ENCODE measurements around the gene TAX1BP3. TPM values are rescaled to one million over a fixed set of nuclear protein-coding genes. Genes with fewer than 3 reads are reported as not detected.

Gene TAX1BP3
- total and polyA plus RNA-seq, 2 of the 13 experiments (the other 11 are each of a cell fraction or from before 2014, with no cell fraction given), result 16.7 to 45.1 TPM

DNA sequence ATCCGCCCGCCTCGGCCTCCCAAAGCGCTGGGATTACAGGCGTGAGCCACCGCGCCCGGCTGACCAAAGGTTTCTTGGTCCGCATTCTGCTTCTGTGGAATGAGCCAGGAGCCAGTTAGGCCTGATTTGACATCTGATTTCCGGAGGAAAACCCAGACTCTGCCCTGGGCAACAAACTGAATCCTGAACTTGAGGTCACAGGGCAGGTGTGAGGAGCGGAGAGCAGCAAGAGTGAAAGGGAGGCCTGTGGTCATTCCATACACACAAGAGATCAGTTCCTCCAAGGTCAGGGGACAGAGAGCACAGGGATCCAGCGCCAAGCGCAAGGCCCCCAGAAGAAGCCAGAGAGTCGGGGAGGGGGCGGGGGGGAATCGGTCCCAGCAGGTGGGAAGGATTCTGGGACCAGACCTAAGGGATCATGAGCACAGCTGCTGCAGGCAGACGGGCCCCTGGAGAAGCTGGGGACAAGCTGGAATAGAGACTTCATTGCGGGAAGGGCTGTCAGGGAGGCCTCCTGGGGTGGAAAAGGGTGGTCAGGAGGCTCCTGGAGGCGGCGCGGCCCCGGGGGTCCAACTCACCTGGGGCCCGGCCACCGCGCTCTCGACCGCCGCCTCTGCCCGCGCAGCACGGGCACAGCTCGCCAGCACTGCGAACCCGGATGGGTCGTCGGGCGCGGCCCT lies 32.8 kb downstream of the TAX1BP3 start (continued):
- TF ChIP-seq, protein P1, sequence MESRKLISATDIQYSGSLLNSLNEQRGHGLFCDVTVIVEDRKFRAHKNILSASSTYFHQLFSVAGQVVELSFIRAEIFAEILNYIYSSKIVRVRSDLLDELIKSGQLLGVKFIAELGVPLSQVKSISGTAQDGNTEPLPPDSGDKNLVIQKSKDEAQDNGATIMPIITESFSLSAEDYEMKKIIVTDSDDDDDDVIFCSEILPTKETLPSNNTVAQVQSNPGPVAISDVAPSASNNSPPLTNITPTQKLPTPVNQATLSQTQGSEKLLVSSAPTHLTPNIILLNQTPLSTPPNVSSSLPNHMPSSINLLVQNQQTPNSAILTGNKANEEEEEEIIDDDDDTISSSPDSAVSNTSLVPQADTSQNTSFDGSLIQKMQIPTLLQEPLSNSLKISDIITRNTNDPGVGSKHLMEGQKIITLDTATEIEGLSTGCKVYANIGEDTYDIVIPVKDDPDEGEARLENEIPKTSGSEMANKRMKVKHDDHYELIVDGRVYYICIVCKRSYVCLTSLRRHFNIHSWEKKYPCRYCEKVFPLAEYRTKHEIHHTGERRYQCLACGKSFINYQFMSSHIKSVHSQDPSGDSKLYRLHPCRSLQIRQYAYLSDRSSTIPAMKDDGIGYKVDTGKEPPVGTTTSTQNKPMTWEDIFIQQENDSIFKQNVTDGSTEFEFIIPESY (CRISPR knock-in tag; IDR thresholded peaks at IDR 0.05), result no peak
- TF ChIP-seq ZC3H4 (CRISPR knock-in tag; IDR thresholded peaks at IDR 0.05; ENCODE audit: borderline replicate concordance), result no peak
- no peak for TF ChIP-seq RFX1 (IDR thresholded peaks at IDR 0.05)
- no peak for TF ChIP-seq ZNF672 (CRISPR knock-in tag; IDR thresholded peaks at IDR 0.05)
- TF ChIP-seq, protein P2, sequence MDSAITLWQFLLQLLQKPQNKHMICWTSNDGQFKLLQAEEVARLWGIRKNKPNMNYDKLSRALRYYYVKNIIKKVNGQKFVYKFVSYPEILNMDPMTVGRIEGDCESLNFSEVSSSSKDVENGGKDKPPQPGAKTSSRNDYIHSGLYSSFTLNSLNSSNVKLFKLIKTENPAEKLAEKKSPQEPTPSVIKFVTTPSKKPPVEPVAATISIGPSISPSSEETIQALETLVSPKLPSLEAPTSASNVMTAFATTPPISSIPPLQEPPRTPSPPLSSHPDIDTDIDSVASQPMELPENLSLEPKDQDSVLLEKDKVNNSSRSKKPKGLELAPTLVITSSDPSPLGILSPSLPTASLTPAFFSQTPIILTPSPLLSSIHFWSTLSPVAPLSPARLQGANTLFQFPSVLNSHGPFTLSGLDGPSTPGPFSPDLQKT (CRISPR knock-in tag; IDR thresholded peaks at IDR 0.05; ENCODE audit: borderline replicate concordance), result no peak
- TF ChIP-seq HNRNPUL1 (IDR thresholded peaks at IDR 0.05; ENCODE audit: low read depth, low read length), result no peak
- TF ChIP-seq, protein P3, sequence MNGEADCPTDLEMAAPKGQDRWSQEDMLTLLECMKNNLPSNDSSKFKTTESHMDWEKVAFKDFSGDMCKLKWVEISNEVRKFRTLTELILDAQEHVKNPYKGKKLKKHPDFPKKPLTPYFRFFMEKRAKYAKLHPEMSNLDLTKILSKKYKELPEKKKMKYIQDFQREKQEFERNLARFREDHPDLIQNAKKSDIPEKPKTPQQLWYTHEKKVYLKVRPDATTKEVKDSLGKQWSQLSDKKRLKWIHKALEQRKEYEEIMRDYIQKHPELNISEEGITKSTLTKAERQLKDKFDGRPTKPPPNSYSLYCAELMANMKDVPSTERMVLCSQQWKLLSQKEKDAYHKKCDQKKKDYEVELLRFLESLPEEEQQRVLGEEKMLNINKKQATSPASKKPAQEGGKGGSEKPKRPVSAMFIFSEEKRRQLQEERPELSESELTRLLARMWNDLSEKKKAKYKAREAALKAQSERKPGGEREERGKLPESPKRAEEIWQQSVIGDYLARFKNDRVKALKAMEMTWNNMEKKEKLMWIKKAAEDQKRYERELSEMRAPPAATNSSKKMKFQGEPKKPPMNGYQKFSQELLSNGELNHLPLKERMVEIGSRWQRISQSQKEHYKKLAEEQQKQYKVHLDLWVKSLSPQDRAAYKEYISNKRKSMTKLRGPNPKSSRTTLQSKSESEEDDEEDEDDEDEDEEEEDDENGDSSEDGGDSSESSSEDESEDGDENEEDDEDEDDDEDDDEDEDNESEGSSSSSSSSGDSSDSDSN (CRISPR knock-in tag; IDR thresholded peaks at IDR 0.05), result no peak; the same call in 1 of the 2 replicates
- TF ChIP-seq, protein P4, sequence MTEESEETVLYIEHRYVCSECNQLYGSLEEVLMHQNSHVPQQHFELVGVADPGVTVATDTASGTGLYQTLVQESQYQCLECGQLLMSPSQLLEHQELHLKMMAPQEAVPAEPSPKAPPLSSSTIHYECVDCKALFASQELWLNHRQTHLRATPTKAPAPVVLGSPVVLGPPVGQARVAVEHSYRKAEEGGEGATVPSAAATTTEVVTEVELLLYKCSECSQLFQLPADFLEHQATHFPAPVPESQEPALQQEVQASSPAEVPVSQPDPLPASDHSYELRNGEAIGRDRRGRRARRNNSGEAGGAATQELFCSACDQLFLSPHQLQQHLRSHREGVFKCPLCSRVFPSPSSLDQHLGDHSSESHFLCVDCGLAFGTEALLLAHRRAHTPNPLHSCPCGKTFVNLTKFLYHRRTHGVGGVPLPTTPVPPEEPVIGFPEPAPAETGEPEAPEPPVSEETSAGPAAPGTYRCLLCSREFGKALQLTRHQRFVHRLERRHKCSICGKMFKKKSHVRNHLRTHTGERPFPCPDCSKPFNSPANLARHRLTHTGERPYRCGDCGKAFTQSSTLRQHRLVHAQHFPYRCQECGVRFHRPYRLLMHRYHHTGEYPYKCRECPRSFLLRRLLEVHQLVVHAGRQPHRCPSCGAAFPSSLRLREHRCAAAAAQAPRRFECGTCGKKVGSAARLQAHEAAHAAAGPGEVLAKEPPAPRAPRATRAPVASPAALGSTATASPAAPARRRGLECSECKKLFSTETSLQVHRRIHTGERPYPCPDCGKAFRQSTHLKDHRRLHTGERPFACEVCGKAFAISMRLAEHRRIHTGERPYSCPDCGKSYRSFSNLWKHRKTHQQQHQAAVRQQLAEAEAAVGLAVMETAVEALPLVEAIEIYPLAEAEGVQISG (CRISPR knock-in tag; IDR thresholded peaks at IDR 0.05), result no peak
- TF ChIP-seq KMT2B (CRISPR knock-in tag; IDR thresholded peaks at IDR 0.05), result no peak
- TF ChIP-seq ZNF350 (CRISPR knock-in tag; IDR thresholded peaks at IDR 0.05; ENCODE audit: borderline replicate concordance, low read depth), result no peak
- TF ChIP-seq TBP (CRISPR knock-in tag; IDR thresholded peaks at IDR 0.05), result no peak
- TF ChIP-seq BRCA1 (CRISPR knock-in tag; IDR thresholded peaks at IDR 0.05), result no peak
- TF ChIP-seq, protein P5, sequence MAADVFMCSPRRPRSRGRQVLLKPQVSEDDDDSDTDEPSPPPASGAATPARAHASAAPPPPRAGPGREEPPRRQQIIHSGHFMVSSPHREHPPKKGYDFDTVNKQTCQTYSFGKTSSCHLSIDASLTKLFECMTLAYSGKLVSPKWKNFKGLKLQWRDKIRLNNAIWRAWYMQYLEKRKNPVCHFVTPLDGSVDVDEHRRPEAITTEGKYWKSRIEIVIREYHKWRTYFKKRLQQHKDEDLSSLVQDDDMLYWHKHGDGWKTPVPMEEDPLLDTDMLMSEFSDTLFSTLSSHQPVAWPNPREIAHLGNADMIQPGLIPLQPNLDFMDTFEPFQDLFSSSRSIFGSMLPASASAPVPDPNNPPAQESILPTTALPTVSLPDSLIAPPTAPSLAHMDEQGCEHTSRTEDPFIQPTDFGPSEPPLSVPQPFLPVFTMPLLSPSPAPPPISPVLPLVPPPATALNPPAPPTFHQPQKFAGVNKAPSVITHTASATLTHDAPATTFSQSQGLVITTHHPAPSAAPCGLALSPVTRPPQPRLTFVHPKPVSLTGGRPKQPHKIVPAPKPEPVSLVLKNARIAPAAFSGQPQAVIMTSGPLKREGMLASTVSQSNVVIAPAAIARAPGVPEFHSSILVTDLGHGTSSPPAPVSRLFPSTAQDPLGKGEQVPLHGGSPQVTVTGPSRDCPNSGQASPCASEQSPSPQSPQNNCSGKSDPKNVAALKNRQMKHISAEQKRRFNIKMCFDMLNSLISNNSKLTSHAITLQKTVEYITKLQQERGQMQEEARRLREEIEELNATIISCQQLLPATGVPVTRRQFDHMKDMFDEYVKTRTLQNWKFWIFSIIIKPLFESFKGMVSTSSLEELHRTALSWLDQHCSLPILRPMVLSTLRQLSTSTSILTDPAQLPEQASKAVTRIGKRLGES (CRISPR knock-in tag; IDR thresholded peaks at IDR 0.05; ENCODE audit: borderline replicate concordance), result no peak
- no peak for TF ChIP-seq ELF3 (CRISPR knock-in tag; IDR thresholded peaks at IDR 0.05)
- TF ChIP-seq, protein P6, sequence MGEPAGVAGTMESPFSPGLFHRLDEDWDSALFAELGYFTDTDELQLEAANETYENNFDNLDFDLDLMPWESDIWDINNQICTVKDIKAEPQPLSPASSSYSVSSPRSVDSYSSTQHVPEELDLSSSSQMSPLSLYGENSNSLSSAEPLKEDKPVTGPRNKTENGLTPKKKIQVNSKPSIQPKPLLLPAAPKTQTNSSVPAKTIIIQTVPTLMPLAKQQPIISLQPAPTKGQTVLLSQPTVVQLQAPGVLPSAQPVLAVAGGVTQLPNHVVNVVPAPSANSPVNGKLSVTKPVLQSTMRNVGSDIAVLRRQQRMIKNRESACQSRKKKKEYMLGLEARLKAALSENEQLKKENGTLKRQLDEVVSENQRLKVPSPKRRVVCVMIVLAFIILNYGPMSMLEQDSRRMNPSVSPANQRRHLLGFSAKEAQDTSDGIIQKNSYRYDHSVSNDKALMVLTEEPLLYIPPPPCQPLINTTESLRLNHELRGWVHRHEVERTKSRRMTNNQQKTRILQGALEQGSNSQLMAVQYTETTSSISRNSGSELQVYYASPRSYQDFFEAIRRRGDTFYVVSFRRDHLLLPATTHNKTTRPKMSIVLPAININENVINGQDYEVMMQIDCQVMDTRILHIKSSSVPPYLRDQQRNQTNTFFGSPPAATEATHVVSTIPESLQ (CRISPR knock-in tag; conservative IDR thresholded peaks at IDR 0.05), result no peak
- TF ChIP-seq NFIB (CRISPR knock-in tag; IDR thresholded peaks at IDR 0.05; ENCODE audit: borderline replicate concordance), result no peak
